H9 (cell line): ENCODE measurements around the gene HTR5A. TPM values are rescaled to one million over a fixed set of nuclear protein-coding genes. Genes with fewer than 3 reads are reported as not detected.

ENCODE experiments used
- DNase-seq: peaks from one replicate; pipeline ENCODE4 v3.0.0-alpha.2; 2017
- H2AFZ ChIP-seq: one replicate; pipeline ENCODE4 v1.6.1; 2013; ENCODE audit warnings: mild to moderate bottlenecking, low read length, control low read depth, moderate library complexity
- H2AK5ac ChIP-seq: 2 replicates; pipeline ENCODE4 v1.6.1; 2013; ENCODE audit warnings: low read length, control low read depth, mixed read lengths; ENCODE audit not compliant: insufficient read length
- H2BK120ac ChIP-seq: one replicate; pipeline ENCODE4 v1.6.1; 2013; ENCODE audit warnings: low read depth, mild to moderate bottlenecking, low read length, control low read depth, inconsistent platforms; ENCODE audit not compliant: poor library complexity, severe bottlenecking
- H2BK12ac ChIP-seq: 2 replicates; pipeline ENCODE4 v1.6.1; 2013; ENCODE audit warnings: low read length, control low read depth, mixed read lengths, low read depth; ENCODE audit not compliant: insufficient read length
- H2BK15ac ChIP-seq: 2 replicates; pipeline ENCODE4 v1.6.1; 2013; ENCODE audit warnings: low read depth, low read length, control low read depth
- H2BK20ac ChIP-seq: one replicate; pipeline ENCODE4 v1.6.1; 2013; ENCODE audit warnings: low read depth, mild to moderate bottlenecking, low read length, control low read depth, inconsistent platforms; ENCODE audit not compliant: poor library complexity, severe bottlenecking
- H2BK5ac ChIP-seq: 2 replicates; pipeline ENCODE4 v1.6.1; 2013; ENCODE audit warnings: low read length, control low read depth, mixed read lengths; ENCODE audit not compliant: insufficient read length
- H3K14ac ChIP-seq: 2 replicates; pipeline ENCODE4 v1.6.1; 2013; ENCODE audit warnings: low read length, control low read depth; ENCODE audit not compliant: insufficient read depth
- H3K18ac ChIP-seq: 2 replicates; pipeline ENCODE4 v1.6.1; 2013; ENCODE audit warnings: low read depth, mild to moderate bottlenecking, mixed read lengths, low read length, control low read depth; ENCODE audit not compliant: insufficient read length
- H3K23ac ChIP-seq: 2 replicates; pipeline ENCODE4 v1.6.1; 2013; ENCODE audit warnings: low read length, control low read depth, mixed read lengths, low read depth; ENCODE audit not compliant: insufficient read length
- H3K23me2 ChIP-seq: 2 replicates; pipeline ENCODE4 v1.6.1; 2013; ENCODE audit warnings: low read depth, mild to moderate bottlenecking, mixed read lengths, low read length, control low read depth; ENCODE audit not compliant: insufficient read length, poor library complexity, severe bottlenecking
- H3K27ac ChIP-seq: 2 replicates; pipeline ENCODE4 v1.5.1; 2013; ENCODE audit warnings: low read length, control low read depth, mixed read lengths, low read depth; ENCODE audit not compliant: insufficient read length
- H3K27me3 ChIP-seq: 2 replicates; pipeline ENCODE4 v1.6.1; 2013; ENCODE audit warnings: low read length, control low read depth, inconsistent platforms; ENCODE audit not compliant: insufficient read depth
- H3K4ac ChIP-seq: 2 replicates; pipeline ENCODE4 v1.6.1; 2013; ENCODE audit warnings: low read depth, mild to moderate bottlenecking, control low read depth, inconsistent platforms, low read length, moderate library complexity
- H3K4me1 ChIP-seq: 2 replicates; pipeline ENCODE4 v1.6.1; 2013; ENCODE audit warnings: low read length, control low read depth, inconsistent platforms; ENCODE audit not compliant: insufficient read depth
- H3K4me2 ChIP-seq: 2 replicates; pipeline ENCODE4 v1.6.1; 2013; ENCODE audit warnings: low read length, control low read depth, mixed read lengths; ENCODE audit not compliant: insufficient read length, insufficient read depth
- H3K56ac ChIP-seq: 2 replicates; pipeline ENCODE4 v1.6.1; 2013; ENCODE audit warnings: low read depth, mild to moderate bottlenecking, mixed read lengths, low read length, control low read depth; ENCODE audit not compliant: insufficient read length
- H3K79me1 ChIP-seq: 2 replicates; pipeline ENCODE4 v1.6.1; 2013; ENCODE audit warnings: low read depth, mild to moderate bottlenecking, moderate library complexity, low read length, control low read depth, inconsistent platforms; ENCODE audit not compliant: insufficient read depth, poor library complexity, severe bottlenecking
- H3K79me2 ChIP-seq: 2 replicates; pipeline ENCODE4 v1.6.1; 2013; ENCODE audit warnings: low read length, control low read depth, inconsistent platforms; ENCODE audit not compliant: insufficient read depth
- H3K9ac ChIP-seq: 2 replicates; pipeline ENCODE4 v1.6.1; 2013; ENCODE audit warnings: low read length, control low read depth, mixed read lengths; ENCODE audit not compliant: insufficient read length; ENCODE audit errors: extremely low read depth
- H3K9me3 ChIP-seq: one replicate; pipeline ENCODE4 v1.6.1; 2013; ENCODE audit warnings: low read depth, low read length, inconsistent platforms; ENCODE audit not compliant: control insufficient read depth
- H3T11ph ChIP-seq: one replicate; pipeline ENCODE4 v1.6.1; 2013; ENCODE audit warnings: mild to moderate bottlenecking, low read length, control low read depth, inconsistent platforms
- H4K20me1 ChIP-seq: one replicate; pipeline ENCODE4 v1.6.1; 2013; ENCODE audit not compliant: control insufficient read depth, insufficient read length, insufficient read depth
- H4K5ac ChIP-seq: 2 replicates; pipeline ENCODE4 v1.6.1; 2013; ENCODE audit warnings: low read depth, mild to moderate bottlenecking, mixed read lengths, low read length, control low read depth; ENCODE audit not compliant: insufficient read length
- H4K8ac ChIP-seq: replicated peaks from 2 replicates; pipeline ENCODE4 v1.6.1; 2013; ENCODE audit warnings: low read length, control low read depth, mixed read lengths, low read depth; ENCODE audit not compliant: insufficient read length
- H4K91ac ChIP-seq: 2 replicates; pipeline ENCODE4 v1.6.1; 2013; ENCODE audit warnings: low read depth, mild to moderate bottlenecking, moderate library complexity, mixed read lengths, low read length, control low read depth; ENCODE audit not compliant: insufficient read length
- H3K27ac Mint-ChIP-seq, 3 experiments: 2 replicates in 2 of 3; 3 replicates in 1 of 3; pipeline ENCODE4 v1.8.0; 2020 to 2021; ENCODE audit warnings: mixed read lengths in 3 of 3, mild to moderate bottlenecking in 1 of 3, moderate library complexity in 1 of 3
- H3K27me3 Mint-ChIP-seq: 2 replicates; pipeline ENCODE4 v1.8.0; 2021; ENCODE audit warnings: low read depth, mild to moderate bottlenecking, moderate library complexity, mixed read lengths
- H3K36me3 Mint-ChIP-seq, 3 experiments: 2 replicates in 2 of 3; 3 replicates in 1 of 3; pipeline ENCODE4 v1.8.0; 2020 to 2021; ENCODE audit warnings: low read depth in 3 of 3, mixed read lengths in 3 of 3; ENCODE audit not compliant: insufficient read depth in 1 of 3
- H3K4me1 Mint-ChIP-seq, 2 experiments: 2 replicates each; pipeline ENCODE4 v1.8.0; 2020; ENCODE audit warnings: mixed read lengths in 2 of 2
- H3K4me3 Mint-ChIP-seq, 2 experiments: 2 replicates in 1 of 2; 3 replicates in 1 of 2; pipeline ENCODE4 v1.8.0; 2020 to 2021; ENCODE audit warnings: mild to moderate bottlenecking in 2 of 2, mixed read lengths in 2 of 2, moderate library complexity in 1 of 2
- H3K9me3 Mint-ChIP-seq, 2 experiments: 2 replicates in 1 of 2; 3 replicates in 1 of 2; pipeline ENCODE4 v1.8.0; 2020; ENCODE audit warnings: mild to moderate bottlenecking in 2 of 2, mixed read lengths in 2 of 2, moderate library complexity in 1 of 2
- WGBS: extraction: QIAGEN DNeasy Blood & Tissue Kit; methylation state at CpG from one replicate; pipeline ENCODE4 v1.1.7; 2013; ENCODE audit warnings: missing lambda C conversion rate, low lambda C conversion rate, mixed read lengths; ENCODE audit not compliant: insufficient read length; ENCODE audit errors: extremely low coverage; 5-methylcytosine and 5-hydroxymethylcytosine counted together
- total RNA-seq: library from RNA; stranded (reverse); gene quantifications from 2 replicates; pipeline ENCODE4 v1.2.1, GENCODE V29; 2021
- TF ChIP-seq, protein P1 (sequence below): fragments of 200-600 bp; sonication (generic); conservative IDR thresholded peaks from 3 replicates; pipeline ENCODE4 v1.8.0; 2021; ENCODE audit warnings: antibody characterized with exemption, mild to moderate bottlenecking

Gene HTR5A
- total RNA-seq, 1 experiment from 2014 or later: not detected

DNA sequence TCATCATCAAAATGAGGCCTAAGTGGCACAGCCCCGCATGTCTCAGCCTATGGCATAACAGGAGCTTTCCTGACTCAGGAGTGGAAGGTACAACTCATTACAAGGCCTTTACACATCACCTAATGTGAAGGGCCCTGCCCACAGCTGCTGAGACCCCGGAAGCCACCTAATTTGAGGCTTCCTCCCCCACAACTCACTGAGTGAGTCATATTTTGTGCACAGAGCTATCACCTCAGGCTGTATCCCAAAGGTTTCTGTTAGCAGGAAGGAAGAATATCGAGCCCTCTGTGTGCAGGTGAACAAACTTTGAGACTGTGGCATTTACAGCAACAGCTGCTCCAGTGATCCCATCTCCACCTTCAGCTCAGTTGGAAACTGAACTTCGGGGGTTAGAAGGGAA is 20.6 kb downstream of the HTR5A start:
- no peak overlapping the region for H3K9ac ChIP-seq
- no peak overlapping the region for H4K91ac ChIP-seq
- no peak overlapping the region for H4K8ac ChIP-seq
- DNase-seq: no peak
- no peak overlapping the region for H3K56ac ChIP-seq
- H3K27ac ChIP-seq: no peak overlapping the region
- H3K14ac ChIP-seq: no peak overlapping the region
- H3K4me1 Mint-ChIP-seq: peaks cover 5 to 10% of the 10 kb centered on the region in 2 experiments
- no peak overlapping the region for H2BK12ac ChIP-seq
- no peaks in the 10 kb centered on the region for H3K79me2 ChIP-seq
- H3K18ac ChIP-seq: no peak overlapping the region
- H3K79me1 ChIP-seq: no peaks in the 10 kb centered on the region
- H3K9me3 Mint-ChIP-seq: peaks cover 6 to 9% of the 10 kb centered on the region in 2 experiments; a peak in 4 of 5 replicates
- H3K27me3 Mint-ChIP-seq: peaks cover 7% of the 10 kb centered on the region
- no peak overlapping the region for H4K5ac ChIP-seq
- no peak overlapping the region for H2BK120ac ChIP-seq
- H4K20me1 ChIP-seq: no peaks in the 10 kb centered on the region
- H3T11ph ChIP-seq: no peak overlapping the region
- H3K4ac ChIP-seq: no peak overlapping the region
- no CpG with 5 or more reads among the region's 4 CpGs for WGBS
- H3K23me2 ChIP-seq: no peaks in the 10 kb centered on the region
- no peak overlapping the region for H3K27ac Mint-ChIP-seq
- H3K4me3 Mint-ChIP-seq: no peak overlapping the region
- no peaks in the 10 kb centered on the region for H3K4me1 ChIP-seq
- no peak overlapping the region for H2BK5ac ChIP-seq
- H3K4me2 ChIP-seq: no peak overlapping the region
- H2AK5ac ChIP-seq: no peak overlapping the region
- H2AFZ ChIP-seq: no peak overlapping the region
- TF ChIP-seq, protein P1, sequence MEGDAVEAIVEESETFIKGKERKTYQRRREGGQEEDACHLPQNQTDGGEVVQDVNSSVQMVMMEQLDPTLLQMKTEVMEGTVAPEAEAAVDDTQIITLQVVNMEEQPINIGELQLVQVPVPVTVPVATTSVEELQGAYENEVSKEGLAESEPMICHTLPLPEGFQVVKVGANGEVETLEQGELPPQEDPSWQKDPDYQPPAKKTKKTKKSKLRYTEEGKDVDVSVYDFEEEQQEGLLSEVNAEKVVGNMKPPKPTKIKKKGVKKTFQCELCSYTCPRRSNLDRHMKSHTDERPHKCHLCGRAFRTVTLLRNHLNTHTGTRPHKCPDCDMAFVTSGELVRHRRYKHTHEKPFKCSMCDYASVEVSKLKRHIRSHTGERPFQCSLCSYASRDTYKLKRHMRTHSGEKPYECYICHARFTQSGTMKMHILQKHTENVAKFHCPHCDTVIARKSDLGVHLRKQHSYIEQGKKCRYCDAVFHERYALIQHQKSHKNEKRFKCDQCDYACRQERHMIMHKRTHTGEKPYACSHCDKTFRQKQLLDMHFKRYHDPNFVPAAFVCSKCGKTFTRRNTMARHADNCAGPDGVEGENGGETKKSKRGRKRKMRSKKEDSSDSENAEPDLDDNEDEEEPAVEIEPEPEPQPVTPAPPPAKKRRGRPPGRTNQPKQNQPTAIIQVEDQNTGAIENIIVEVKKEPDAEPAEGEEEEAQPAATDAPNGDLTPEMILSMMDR: no peak
- peaks cover 0 to 6% (median 2%) of the 10 kb centered on the region in 3 experiments; a peak in 2 of 7 replicates for H3K36me3 Mint-ChIP-seq
- H3K23ac ChIP-seq: no peak overlapping the region
- H2BK20ac ChIP-seq: no peak overlapping the region
- no peaks in the 10 kb centered on the region for H3K27me3 ChIP-seq
- no peaks in the 10 kb centered on the region for H3K9me3 ChIP-seq
- no peak overlapping the region for H2BK15ac ChIP-seq
